HG03135 (cell line): ENCODE measurements around the gene AUTS2.
"Not testable (repeated sequence)": the region's sequence is repeated elsewhere in the genome, so short reads cannot be mapped to it uniquely, and the experiment has no call there.

Experiments
- ATAC-seq: cut with Tn5 transposase; IDR thresholded peaks from one replicate; pipeline ENCODE4 v1.9.1; 2021; ENCODE audit warnings: mild to moderate bottlenecking, moderate library complexity; ENCODE audit not compliant: unreplicated experiment

Gene AUTS2

GRCh38 chr7:70789481-70790214 lies 1191.4 kb downstream of the AUTS2 start:
- ATAC-seq: no peak

DNA sequence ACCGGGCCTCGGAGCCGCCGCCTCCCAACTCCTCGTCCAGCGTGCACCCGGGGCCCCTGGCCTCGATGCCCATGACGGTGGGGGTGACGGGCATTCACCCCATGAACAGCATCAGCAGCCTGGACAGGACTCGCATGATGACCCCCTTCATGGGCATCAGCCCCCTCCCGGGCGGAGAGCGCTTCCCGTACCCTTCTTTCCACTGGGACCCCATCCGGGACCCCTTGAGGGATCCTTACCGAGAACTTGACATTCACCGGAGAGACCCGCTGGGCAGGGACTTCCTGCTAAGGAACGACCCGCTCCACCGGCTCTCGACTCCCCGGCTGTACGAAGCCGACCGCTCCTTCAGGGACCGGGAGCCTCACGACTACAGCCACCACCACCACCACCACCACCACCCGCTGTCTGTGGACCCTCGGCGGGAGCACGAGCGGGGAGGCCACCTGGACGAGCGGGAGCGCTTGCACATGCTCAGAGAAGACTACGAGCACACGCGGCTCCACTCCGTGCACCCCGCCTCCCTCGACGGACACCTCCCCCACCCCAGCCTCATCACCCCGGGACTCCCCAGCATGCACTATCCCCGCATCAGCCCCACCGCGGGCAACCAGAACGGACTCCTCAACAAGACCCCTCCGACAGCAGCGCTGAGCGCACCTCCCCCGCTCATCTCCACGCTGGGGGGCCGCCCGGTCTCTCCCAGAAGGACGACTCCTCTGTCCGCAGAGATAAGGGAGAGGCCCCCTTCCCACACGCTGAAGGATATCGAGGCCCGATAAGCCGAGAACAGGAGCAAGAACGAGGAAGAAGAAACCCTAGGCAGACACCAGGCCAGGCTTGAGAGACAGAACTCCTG lies 1192.2 kb downstream of the AUTS2 start:
- no peak for ATAC-seq

DNA sequence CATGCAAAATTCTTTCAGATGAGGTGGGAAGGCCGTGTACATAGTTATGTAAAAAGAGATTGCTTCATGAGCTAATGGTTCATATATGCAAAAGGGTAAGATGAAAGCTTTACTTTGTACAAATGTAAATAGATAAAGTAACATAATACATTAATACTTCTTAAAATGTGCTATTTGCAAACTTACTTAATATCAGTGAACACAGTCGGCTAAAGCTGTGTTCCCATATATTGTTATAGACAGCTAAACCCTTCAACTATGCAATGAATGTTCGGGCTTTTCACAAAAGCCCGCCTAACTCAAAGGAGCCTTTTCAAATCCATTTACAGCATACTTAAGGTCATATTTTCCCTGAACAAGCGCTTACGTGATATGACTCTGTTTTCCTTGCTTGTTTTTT lies 1193.1 kb downstream of the AUTS2 start:
- ATAC-seq: no peak

- no peak for ATAC-seq
These were observed 1194.8 kb downstream of the AUTS2 start for GRCh38 chr7:70793060-70793459.

- ATAC-seq: no peak
These were observed 1195.5 kb downstream of the AUTS2 start for GRCh38 chr7:70793821-70794220.

DNA sequence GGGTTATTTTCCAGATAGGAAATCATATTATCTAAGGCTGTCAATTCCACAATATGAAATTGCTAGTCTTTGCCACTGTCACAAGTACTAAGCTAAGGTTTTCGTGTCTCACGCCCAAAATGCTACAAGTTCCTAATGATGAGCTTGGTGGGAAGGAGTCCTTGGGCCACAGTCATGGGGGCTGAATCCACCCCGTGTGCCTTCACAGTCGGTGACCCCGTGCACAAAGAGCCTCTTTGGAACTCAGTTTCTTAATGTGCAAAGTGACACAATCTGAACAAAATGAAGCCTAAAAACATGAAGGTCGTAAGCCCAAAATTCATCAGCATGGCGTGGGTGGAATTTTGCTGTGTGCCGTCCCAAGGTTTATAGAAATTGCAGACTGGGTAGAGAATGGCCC lies 1196.7 kb downstream of the AUTS2 start:
- ATAC-seq: no peak

GRCh38 chr7:70795948-70796347 lies 1197.7 kb downstream of the AUTS2 start:
- ATAC-seq: no peak

DNA sequence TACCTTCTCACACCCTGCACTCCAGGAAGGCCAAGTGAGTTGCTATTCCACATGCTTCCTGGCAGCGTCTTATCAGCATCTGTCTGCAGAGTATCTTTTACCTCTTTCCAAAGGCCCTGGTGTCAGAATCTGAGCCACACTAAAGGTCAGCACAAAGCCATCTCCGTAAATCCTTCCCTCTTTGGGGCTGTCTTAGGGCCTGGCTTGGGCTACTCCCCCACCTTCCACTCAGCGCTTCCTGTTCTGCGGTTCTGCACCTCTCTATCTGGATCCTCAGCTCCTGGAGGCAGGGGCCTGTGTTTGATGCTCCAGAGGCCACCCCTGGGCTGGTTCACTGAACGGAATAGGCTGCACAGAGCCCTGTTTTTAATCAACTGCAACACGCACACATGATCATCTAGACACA lies 1198.8 kb downstream of the AUTS2 start:
- ATAC-seq: no peak

GRCh38 chr7:70799841-70800405 lies 1201.6 kb downstream of the AUTS2 start:
- ATAC-seq: no peak

GRCh38 chr7:70805360-70805759 lies 1207.1 kb downstream of the AUTS2 start:
- ATAC-seq: no peak

DNA sequence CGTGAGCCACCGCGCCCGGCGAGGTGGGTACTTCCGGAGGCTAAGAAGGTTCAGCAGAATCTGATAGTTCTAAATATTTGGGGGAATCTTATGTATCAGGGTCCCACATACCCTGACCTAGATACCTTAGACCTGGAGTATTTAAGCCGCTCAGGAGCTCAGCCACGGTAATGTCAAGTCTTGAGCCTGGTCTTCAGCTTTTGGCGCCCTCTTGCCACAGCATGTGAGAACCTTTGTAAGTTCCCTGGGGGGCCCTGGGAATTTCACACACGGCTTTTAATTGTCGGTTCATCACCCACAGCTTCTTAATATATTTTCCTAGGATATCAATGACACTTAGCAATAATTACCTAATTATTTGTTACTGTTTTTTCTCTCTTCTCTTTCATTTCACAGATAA lies 1209.4 kb downstream of the AUTS2 start:
- no peak for ATAC-seq

DNA sequence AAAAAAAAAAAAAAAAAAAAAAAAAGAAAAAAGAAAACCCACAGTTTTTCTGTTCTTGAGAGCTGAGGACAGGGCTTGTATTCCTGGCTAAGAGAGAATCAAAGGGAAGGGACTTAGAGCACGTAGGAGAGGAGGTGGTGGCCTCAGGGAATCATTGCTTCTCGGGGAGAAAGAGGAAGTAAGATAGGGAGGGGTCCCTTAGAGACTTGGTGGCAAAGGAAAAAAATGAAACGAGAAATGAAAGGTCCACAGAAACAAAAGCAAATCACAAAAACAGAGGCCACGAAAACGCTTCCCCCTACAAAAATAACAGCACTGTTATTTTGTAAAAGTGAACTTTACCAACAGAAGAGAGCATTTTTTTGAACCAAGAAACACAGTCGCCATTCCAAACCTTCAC lies 1210.6 kb downstream of the AUTS2 start:
- no peak for ATAC-seq

GRCh38 chr7:70810558-70811139 lies 1212.4 kb downstream of the AUTS2 start:
- ATAC-seq: no peak

GRCh38 chr7:70812511-70812910 lies 1214.2 kb downstream of the AUTS2 start:
- no peak for ATAC-seq

- ATAC-seq: not testable (repeated sequence)
These were observed 1224.2 kb downstream of the AUTS2 start for GRCh38 chr7:70822490-70822889.

GRCh38 chr7:70829221-70830059 lies 1231.2 kb downstream of the AUTS2 start:
- ATAC-seq: no peak

GRCh38 chr7:70830060-70830395 lies 1231.8 kb downstream of the AUTS2 start:
- ATAC-seq: no peak

DNA sequence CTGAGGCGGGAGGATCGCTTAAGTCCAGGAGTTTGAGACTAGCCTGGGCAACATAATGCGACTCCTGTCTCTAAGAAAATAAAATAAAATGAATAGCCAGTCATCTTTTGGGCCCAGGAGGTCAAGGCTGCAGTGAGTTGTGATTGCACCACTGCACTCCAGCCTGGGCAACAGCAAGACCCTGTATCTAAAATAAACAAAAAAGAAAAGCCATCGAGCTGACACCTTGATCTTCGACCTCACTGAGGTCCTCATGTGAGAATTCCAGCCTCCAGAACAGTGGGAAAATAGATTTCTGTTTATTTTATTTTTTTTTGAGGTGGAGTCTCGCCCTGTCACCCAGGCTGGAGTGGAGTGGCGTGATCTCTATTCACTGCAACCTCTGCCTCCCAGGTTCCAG lies 1232.2 kb downstream of the AUTS2 start:
- ATAC-seq: no peak

- ATAC-seq: no peak
These were observed 1235.5 kb downstream of the AUTS2 start for GRCh38 chr7:70833726-70834125.

DNA sequence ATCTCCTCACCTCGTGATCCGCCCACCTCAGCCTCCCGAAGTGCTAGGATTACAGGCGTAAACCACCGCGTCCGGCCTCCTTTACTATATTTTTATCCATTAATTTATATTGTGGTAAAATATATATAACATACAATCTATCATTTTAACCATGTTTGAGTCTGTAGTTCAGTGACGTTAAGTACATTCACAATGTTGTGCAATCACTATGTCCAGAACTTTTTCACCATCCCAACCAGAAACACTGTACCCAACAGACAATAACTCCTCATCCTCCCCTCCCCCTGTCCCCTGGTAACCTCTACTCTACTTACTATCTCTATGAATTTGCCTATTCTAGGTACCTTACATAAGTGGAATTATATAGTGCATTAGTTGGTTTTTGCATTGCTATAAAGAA lies 1236.1 kb downstream of the AUTS2 start:
- ATAC-seq: no peak

DNA sequence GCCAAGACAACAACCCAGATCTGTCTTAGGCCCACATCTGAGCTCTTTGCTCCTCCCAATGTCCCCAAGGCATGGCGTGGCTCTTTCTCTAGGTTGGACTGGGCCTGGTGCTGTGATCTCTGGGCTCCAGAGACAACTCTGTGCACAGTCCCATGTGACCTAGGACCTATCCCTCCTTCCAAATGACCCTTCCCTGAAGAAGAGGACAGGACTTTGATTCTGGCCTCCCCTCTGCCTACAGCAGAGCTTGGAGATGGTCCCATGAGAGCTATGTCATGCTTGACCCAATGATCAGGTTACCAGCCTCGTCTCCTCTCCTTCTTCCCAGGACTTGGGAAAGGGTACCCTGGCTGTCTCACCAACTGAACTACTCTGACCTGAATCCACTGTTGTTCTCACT lies 1237.4 kb downstream of the AUTS2 start:
- ATAC-seq: no peak
